ENCODE data around the gene ABR.

Gene ABR

GRCh38 chr17:1179818-1180742, at the start of gene ABR:
Gene ABR, minus strand, starts transcription at chr17:1179981. Its CDS starts 254 bp downstream, at chr17:1179727.
- peak; percentile 33 for DNase-seq (ENCODE audit: low spot score)

- peak; percentile 74 for DNase-seq (ENCODE audit: low spot score)
These were observed 49.6 kb upstream of the ABR start for GRCh38 chr17:1229349-1229899.

- DNase-seq (ENCODE audit: low spot score) = no peak
These were observed 49.1 kb upstream of the ABR start for GRCh38 chr17:1228781-1229348.

- peak; percentile 74 for DNase-seq (ENCODE audit: low spot score)
These were observed 48.4 kb upstream of the ABR start for GRCh38 chr17:1227917-1228780.

- DNase-seq (ENCODE audit: low spot score) = no peak
These were observed 47.6 kb upstream of the ABR start for GRCh38 chr17:1227365-1227764.

GRCh38 chr17:1226308-1226707, 46.5 kb upstream of the ABR start:
- no peak for DNase-seq (ENCODE audit: low spot score)

GRCh38 chr17:1224330-1224729, 44.5 kb upstream of the ABR start:
- DNase-seq (ENCODE audit: low spot score) = no peak

GRCh38 chr17:1223662-1224061, 43.9 kb upstream of the ABR start:
- DNase-seq (ENCODE audit: low spot score) = no peak

GRCh38 chr17:1222321-1222720, 42.5 kb upstream of the ABR start:
- no peak for DNase-seq (ENCODE audit: low spot score)

GRCh38 chr17:1221209-1221608, 41.4 kb upstream of the ABR start:
- no peak for DNase-seq (ENCODE audit: low spot score)

GRCh38 chr17:1220346-1220745, 40.6 kb upstream of the ABR start:
- peak; percentile 53 for DNase-seq (ENCODE audit: low spot score)

- no peak for DNase-seq (ENCODE audit: low spot score)
These were observed 37.3 kb upstream of the ABR start for GRCh38 chr17:1217089-1217385.

GRCh38 chr17:1216217-1217088, 36.7 kb upstream of the ABR start:
- DNase-seq (ENCODE audit: low spot score) = peak; percentile 78

GRCh38 chr17:1212946-1213345, 33.2 kb upstream of the ABR start:
- no peak for DNase-seq (ENCODE audit: low spot score)

GRCh38 chr17:1211287-1211686, 31.5 kb upstream of the ABR start:
- DNase-seq (ENCODE audit: low spot score) = no peak

GRCh38 chr17:1208966-1209365, 29.2 kb upstream of the ABR start:
- no peak for DNase-seq (ENCODE audit: low spot score)

- DNase-seq (ENCODE audit: low spot score) = no peak
These were observed 26.4 kb upstream of the ABR start for GRCh38 chr17:1206026-1206777.

GRCh38 chr17:1203967-1204291, 24.1 kb upstream of the ABR start:
- no peak for DNase-seq (ENCODE audit: low spot score)

- peak; percentile 44 for DNase-seq (ENCODE audit: low spot score)
These were observed 23.6 kb upstream of the ABR start for GRCh38 chr17:1203111-1203966.

GRCh38 chr17:1202291-1202690, 22.5 kb upstream of the ABR start:
- DNase-seq (ENCODE audit: low spot score) = no peak

Measured in NAMALWA (cell line).